Right lobe of liver (tissue), 6 donors: Measurements from ENCODE around the gene FOXP2. TPM values are rescaled to one million over a fixed set of nuclear protein-coding genes. Genes with fewer than 3 reads are reported as not detected.
A peak's percentile ranks its signal among the peaks of the same experiment; 100 is the strongest.
"Not testable (repeated sequence)": the region's sequence is repeated elsewhere in the genome, so short reads cannot be mapped to it uniquely, and the experiment has no call there.

ENCODE experiments used
- ATAC-seq, 4 donors: fragments of 200-7000 bp; cut with Tn5 transposase; one replicate each; pipeline ENCODE4 v1.9.1; 2020; ENCODE audit warnings: mild to moderate bottlenecking in 4 of 4, moderate library complexity in 4 of 4
- DNase-seq, 3 donors: peaks; one replicate each; pipeline ENCODE4 v3.0.0-alpha.2; 2020
- H3K27ac ChIP-seq, 3 donors: fragments of 200-600 bp; one replicate each; pipeline ENCODE4 v1.8.0; 2022
- H3K27me3 ChIP-seq, 2 donors: fragments of 200-600 bp; one replicate each; pipeline ENCODE4 v1.8.0; 2022
- H3K36me3 ChIP-seq, 4 donors: fragments of 200-600 bp; sonication (generic) in 1 of 4; one replicate each; pipeline versions ENCODE4 v1.5.1 to v1.8.0; 2017 to 2022; ENCODE audit warnings: control low read depth in 1 of 4
- H3K4me1 ChIP-seq, 4 donors: fragments of 200-600 bp; sonication (generic) in 1 of 4; one replicate each; pipeline versions ENCODE4 v1.5.1 to v1.8.0; 2017 to 2022; ENCODE audit warnings: control low read depth in 1 of 4
- H3K4me3 ChIP-seq, 3 donors: fragments of 200-600 bp; one replicate each; pipeline ENCODE4 v1.8.0; 2022
- H3K9me3 ChIP-seq, 4 donors: fragments of 200-600 bp; sonication (generic) in 1 of 4; one replicate each; pipeline versions ENCODE4 v1.5.1 to v1.8.0; 2017 to 2022; ENCODE audit warnings: control low read depth in 1 of 4
- POLR2A ChIP-seq: fragments of 450-650 bp; IDR thresholded peaks from one replicate; pipeline ENCODE4 v1.6.1; 2017; ENCODE audit warnings: antibody characterized with exemption, mild to moderate bottlenecking
- WGBS: methylation state at CpG from one replicate; pipeline ENCODE4 v1.1.6; 2018; ENCODE audit warnings: low coverage, low lambda C conversion rate; ENCODE audit not compliant: insufficient coverage; ENCODE audit errors: missing lambda C conversion rate; 5-methylcytosine and 5-hydroxymethylcytosine counted together
- intact Hi-C, 2 donors: fragments of 100-400 bp; cut with DNase I; formaldehyde crosslinking; loops; one replicate each; pipeline versions ENCODE4 v1.11.2 to v1.14.1; 2022
- total RNA-seq, 6 experiments: library from RNA; depleted of rRNA in 2 of 6; stranded (reverse); fragments of >200 nt in 2 of 6; fragmentation: NEBNext Ultra II Directional in 3 of 6; extraction: Animal tissue kit (Norgen Biotek cat#: 25700) in 3 of 6; gene quantifications; one replicate each; pipeline versions ENCODE4 v1.1.0 to v1.2.4, GENCODE V29; 2016 to 2023
- TF ChIP-seq, protein P1 (sequence below), 4 donors: fragments of 200-600 bp in 3 of 4; fragments of 450-650 bp in 1 of 4; IDR thresholded peaks; one replicate each; pipeline versions ENCODE4 v1.5.1 to v1.8.0; 2016 to 2022; ENCODE audit warnings: antibody characterized with exemption in 4 of 4, mild to moderate bottlenecking in 2 of 4
- donor health status: DM: no; HTN: yes; CAD: no.
- donor health status: DM: no; HTN: no; CAD: no.
- donor health status: DM: no; HTN: no; CAD: no.
- donor health status: DM: no; HTN: yes; CAD: no.
- donor health status: DM: no; HTN: yes; CAD: no.

Gene FOXP2
- total RNA-seq, 6 experiments from 2014 or later: 2.9 to 8.3 (median 4.4) TPM

DNA sequence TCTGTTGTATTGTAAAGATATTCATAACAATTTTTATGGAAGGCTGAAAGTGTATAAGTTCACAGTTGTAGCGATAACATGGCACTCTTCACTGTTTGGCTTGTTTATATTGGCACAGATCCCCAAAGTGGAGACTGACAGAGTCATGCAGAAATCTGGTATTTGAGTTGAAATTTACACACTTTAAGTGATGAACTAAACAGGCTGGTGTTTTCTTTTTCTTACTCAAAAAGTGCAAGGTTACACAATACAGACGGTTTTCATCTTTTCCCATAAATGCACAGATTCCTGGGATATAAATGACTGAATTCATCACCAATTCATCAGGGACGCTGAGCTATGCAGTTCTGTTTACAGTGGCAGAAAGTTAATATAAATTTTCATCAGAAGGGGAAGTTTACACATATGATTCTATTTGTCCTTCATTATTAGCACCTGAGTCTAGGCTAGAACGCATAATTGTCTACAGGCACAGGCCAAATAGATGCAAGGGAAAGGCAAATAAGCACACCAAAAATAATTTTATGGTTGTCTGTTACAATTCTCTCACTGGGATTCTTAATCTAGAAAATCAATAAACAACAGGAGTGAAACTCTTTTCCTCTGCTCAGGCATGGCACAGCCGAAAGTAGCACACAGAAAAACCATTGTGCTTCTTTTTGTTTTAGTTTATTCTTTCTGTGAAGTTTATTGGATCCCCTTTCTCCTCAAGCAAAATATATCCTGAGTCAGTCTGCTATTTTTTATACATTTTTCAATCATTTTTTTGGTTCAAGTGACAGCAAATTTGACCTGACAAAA lies 88.0 kb downstream of the FOXP2 start:
- DNase-seq (no peak), ATAC-seq (peak; percentile 84 to 98 (median 88))
- Histone ChIP-seq H3K27ac (no peak overlapping the region), H3K9me3 (no peaks in the 10 kb centered on the region), H3K4me1 (peaks cover 0 to 10% (median 0%) of the 10 kb centered on the region in 4 donors), H3K27me3 (no peaks in the 10 kb centered on the region), H3K36me3 (no peaks in the 10 kb centered on the region), H3K4me3 (peak overlapping the region in 1 of 3 donors; percentile 13)
- 22% methylated on average over 5 of the region's 5 CpGs for WGBS
- no peak for TF ChIP-seq POLR2A
- TF ChIP-seq, protein P1, sequence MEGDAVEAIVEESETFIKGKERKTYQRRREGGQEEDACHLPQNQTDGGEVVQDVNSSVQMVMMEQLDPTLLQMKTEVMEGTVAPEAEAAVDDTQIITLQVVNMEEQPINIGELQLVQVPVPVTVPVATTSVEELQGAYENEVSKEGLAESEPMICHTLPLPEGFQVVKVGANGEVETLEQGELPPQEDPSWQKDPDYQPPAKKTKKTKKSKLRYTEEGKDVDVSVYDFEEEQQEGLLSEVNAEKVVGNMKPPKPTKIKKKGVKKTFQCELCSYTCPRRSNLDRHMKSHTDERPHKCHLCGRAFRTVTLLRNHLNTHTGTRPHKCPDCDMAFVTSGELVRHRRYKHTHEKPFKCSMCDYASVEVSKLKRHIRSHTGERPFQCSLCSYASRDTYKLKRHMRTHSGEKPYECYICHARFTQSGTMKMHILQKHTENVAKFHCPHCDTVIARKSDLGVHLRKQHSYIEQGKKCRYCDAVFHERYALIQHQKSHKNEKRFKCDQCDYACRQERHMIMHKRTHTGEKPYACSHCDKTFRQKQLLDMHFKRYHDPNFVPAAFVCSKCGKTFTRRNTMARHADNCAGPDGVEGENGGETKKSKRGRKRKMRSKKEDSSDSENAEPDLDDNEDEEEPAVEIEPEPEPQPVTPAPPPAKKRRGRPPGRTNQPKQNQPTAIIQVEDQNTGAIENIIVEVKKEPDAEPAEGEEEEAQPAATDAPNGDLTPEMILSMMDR (IDR thresholded peaks at IDR 0.05): no peak
- intact Hi-C loops: no loop called here

DNA sequence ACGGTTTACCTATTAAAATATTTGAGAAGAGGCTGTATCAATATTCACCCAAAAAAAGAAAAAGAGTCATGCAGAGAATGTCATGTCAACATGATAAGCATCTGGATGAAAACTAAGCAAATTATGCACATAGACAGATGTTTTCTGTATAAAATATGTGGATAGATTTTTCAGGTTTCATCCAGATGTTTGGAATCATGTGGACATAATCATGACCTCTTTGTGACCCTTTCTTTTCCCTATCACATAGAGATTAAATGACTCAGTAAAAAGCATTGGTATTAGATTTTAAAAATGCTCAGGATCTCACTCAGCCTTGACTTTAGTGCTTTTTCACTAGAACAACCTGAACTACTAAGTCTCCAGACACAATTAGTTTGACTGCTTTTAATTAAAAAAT lies 90.0 kb downstream of the FOXP2 start:
- no peaks in the 10 kb centered on the region for H3K9me3 ChIP-seq

DNA sequence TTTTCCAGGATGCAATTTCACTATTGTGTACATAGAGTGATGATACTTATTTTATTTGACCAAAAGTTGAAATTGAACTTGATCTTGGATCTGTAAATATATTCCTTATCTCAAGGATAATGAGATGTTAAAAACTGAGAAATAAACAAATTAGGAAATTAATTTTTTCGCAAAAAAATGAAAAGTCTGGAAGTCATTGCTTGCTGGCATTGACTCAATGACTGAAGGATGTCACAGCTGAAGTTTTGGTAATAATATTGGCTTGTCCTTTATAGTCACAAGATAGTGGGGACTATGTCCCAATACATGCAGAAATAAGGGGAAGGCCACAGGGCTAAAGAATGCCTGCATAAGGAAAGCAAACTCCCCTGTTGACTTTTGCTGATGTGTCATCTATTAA lies 92.8 kb downstream of the FOXP2 start:
- 71% methylated on average over 1 of the region's 1 CpG for WGBS
- TF ChIP-seq POLR2A: no peak
- TF ChIP-seq, protein P1 (IDR thresholded peaks at IDR 0.05): no peak
- H3K27me3 ChIP-seq: no peaks in the 10 kb centered on the region
- H3K4me3 ChIP-seq: no peak overlapping the region
- ATAC-seq (peak in 1 of 4 donors; percentile 31), DNase-seq (no peak)
- no peaks in the 10 kb centered on the region for H3K9me3 ChIP-seq
- intact Hi-C loops: no loop called here
- H3K4me1 ChIP-seq: peaks cover 0 to 4% (median 0%) of the 10 kb centered on the region in 4 donors
- no peaks in the 10 kb centered on the region for H3K36me3 ChIP-seq
- no peak overlapping the region for H3K27ac ChIP-seq

More for the DNA sequence above, 90.0 kb downstream of the FOXP2 start:
- Histone ChIP-seq H3K4me1 (peaks cover 0 to 10% (median 0%) of the 10 kb centered on the region in 4 donors), H3K4me3 (no peak overlapping the region), H3K36me3 (no peaks in the 10 kb centered on the region), H3K27me3 (no peaks in the 10 kb centered on the region), H3K27ac (no peak overlapping the region)
- TF ChIP-seq POLR2A: no peak
- TF ChIP-seq, protein P1 (IDR thresholded peaks at IDR 0.05): no peak
- DNase-seq (no peak), ATAC-seq (no peak)
- intact Hi-C loops: no loop called here
- 76% methylated on average over 1 of the region's 1 CpG for WGBS

DNA sequence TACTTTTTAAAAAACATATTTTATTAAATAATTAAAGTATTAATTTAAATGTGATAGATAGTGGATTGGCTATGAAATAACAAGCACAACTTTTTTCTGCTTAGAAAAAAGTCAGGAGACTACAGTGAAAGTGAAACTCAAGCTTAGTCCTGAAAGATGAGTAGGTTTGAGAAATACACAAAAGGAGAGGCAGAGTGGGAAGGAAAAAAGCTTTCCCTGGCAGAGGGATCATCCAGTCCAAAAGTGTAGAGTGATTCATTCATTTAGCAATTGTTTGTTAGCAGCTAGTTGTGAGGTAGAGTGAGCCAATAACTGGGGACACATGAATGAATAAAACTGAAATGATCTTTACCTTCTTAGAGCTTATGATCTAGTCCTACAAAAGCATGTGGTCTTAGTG lies 93.5 kb downstream of the FOXP2 start:
- Histone ChIP-seq H3K4me3 (no peak overlapping the region), H3K4me1 (no peaks in the 10 kb centered on the region), H3K9me3 (no peaks in the 10 kb centered on the region), H3K36me3 (no peaks in the 10 kb centered on the region), H3K27me3 (no peaks in the 10 kb centered on the region), H3K27ac (no peak overlapping the region)
- ATAC-seq: peak in 1 of 4 donors; percentile 97
- intact Hi-C loops: no loop called here
- DNase-seq: no peak
- TF ChIP-seq, protein P1 (IDR thresholded peaks at IDR 0.05): no peak

DNA sequence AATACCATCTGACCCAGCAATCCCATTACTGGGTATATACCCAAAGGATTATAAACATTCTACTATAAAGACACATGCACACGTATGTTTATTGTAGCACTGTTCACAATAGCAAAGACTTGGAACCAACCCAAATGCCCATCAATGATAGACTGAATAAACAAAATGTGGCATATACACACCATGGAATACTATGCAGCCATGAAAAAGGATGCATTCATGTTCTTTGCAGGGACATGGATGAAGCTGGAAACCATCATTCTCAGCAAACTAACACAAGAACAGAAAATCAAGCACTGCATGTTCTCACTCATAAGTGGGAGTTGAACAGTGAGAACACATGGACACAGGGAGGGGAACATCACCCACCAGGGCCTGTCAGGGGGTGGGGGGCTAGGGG lies 96.2 kb downstream of the FOXP2 start:
- 79% methylated on average over 1 of the region's 1 CpG for WGBS
- DNase-seq, intact Hi-C loops, H3K4me3 ChIP-seq, H3K27ac ChIP-seq, H3K36me3 ChIP-seq, H3K9me3 ChIP-seq, H3K27me3 ChIP-seq, H3K4me1 ChIP-seq, ATAC-seq: not testable (repeated sequence)
